K562 (cell line): Measurements from ENCODE around the gene PTPN18. TPM values are rescaled to one million over a fixed set of nuclear protein-coding genes. Genes with fewer than 3 reads are reported as not detected.

Source experiments
- ATAC-seq: fragments of 200-7000 bp; cut with Tn5 transposase; 3 replicates; pipeline ENCODE4 v1.9.1; 2020; ENCODE audit warnings: moderate library complexity
- BruUV-seq: library from RNA; stranded (reverse); fragments of 400-500 nt; replicated peaks from 2 replicates; lab custom pipeline; 2021; lab: Mats Ljungman, UMichigan
- CTCF ChIA-PET: fragments of 300-600 bp; formaldehyde crosslinking; extraction: SDS; loops from one replicate; lab custom pipeline; 2021; ENCODE audit warnings: low intra/inter-chr PET ratio; lab: Yijun Ruan, JAX
- POLR2A ChIA-PET: fragments of 300-600, 350-650 bp; sonication (Branson Sonifier 250); formaldehyde crosslinking; extraction: SDS; loops from one replicate; lab custom pipeline; 2021; ENCODE audit warnings: antibody characterized with exemption, inconsistent platforms; lab: Yijun Ruan, JAX
- DNase-seq, 4 experiments: peaks; one replicate each; pipeline versions ENCODE4 v3.0.0 to v3.0.0-alpha.2; 2011 to 2018; ENCODE audit warnings: low spot score in 3 of 4, mixed read lengths in 3 of 4; ENCODE audit errors: extremely low read depth in 1 of 4
- FAIRE-seq: peaks from 2 replicates; lab custom pipeline; 2011; peaks lifted over from hg19 to GRCh38; lab: Jason Lieb, UNC
- H2AFZ ChIP-seq: 2 replicates; pipeline ENCODE4 v1.6.0; 2011; ENCODE audit warnings: low read depth, low read length, control low read depth, inconsistent platforms
- H3K27ac ChIP-seq: fragments of 200-600 bp; 3 replicates; pipeline ENCODE4 v1.8.0; 2011; ENCODE audit warnings: low read depth, mild to moderate bottlenecking, control low read depth, inconsistent platforms, low read length, moderate library complexity, mixed read lengths; ENCODE audit errors: extremely low read depth
- H3K27me3 ChIP-seq, 2 experiments: fragments of 300-600 bp in 1 of 2; 2 replicates in 1 of 2; 3 replicates in 1 of 2; pipeline versions ENCODE4 v1.6.0 to v1.8.0; 2011; ENCODE audit warnings: inconsistent platforms in 2 of 2, low read length in 2 of 2, mild to moderate bottlenecking in 1 of 2, mixed read lengths in 1 of 2, moderate library complexity in 1 of 2; ENCODE audit not compliant: control insufficient read depth in 2 of 2, insufficient read depth in 2 of 2
- H3K36me3 ChIP-seq: fragments of 300-600 bp; 3 replicates; pipeline ENCODE4 v1.8.0; 2011; ENCODE audit warnings: mild to moderate bottlenecking, low read length, inconsistent platforms; ENCODE audit not compliant: control insufficient read depth, insufficient read depth
- H3K4me1 ChIP-seq, 2 experiments: fragments of 200-600 bp in 1 of 2; replicated peaks in 1 of 2; 2 replicates in 1 of 2; 3 replicates in 1 of 2; pipeline versions ENCODE4 v1.5.1 to v1.8.0; 2011; ENCODE audit warnings: inconsistent platforms in 2 of 2, low read length in 2 of 2, mild to moderate bottlenecking in 1 of 2, mixed read lengths in 1 of 2, moderate library complexity in 1 of 2; ENCODE audit not compliant: control insufficient read depth in 2 of 2, insufficient read depth in 2 of 2
- H3K4me2 ChIP-seq: 2 replicates; pipeline ENCODE4 v1.6.1; 2011; ENCODE audit warnings: low read length, control low read depth, inconsistent platforms, mixed read lengths; ENCODE audit not compliant: insufficient read depth
- H3K4me3 ChIP-seq: fragments of 200-600 bp; sonication (generic), shearing (Covaris generic); 2 replicates; pipeline ENCODE4 v1.5.1; 2016; ENCODE audit warnings: control low read depth, inconsistent platforms
- H3K79me2 ChIP-seq: fragments of 200-600 bp; 3 replicates; pipeline ENCODE4 v1.8.0; 2011; ENCODE audit warnings: low read length, inconsistent platforms; ENCODE audit not compliant: control insufficient read depth, insufficient read depth
- H3K9ac ChIP-seq, 2 experiments: 2 replicates each; pipeline versions ENCODE4 v1.6.0 to v1.6.1; 2011; ENCODE audit warnings: low read depth in 2 of 2, low read length in 2 of 2, control low read depth in 1 of 2, inconsistent platforms in 1 of 2, mild to moderate bottlenecking in 1 of 2, mixed read lengths in 1 of 2; ENCODE audit not compliant: insufficient read depth in 1 of 2
- H3K9me1 ChIP-seq: one replicate; pipeline ENCODE4 v1.6.0; 2011; ENCODE audit warnings: inconsistent platforms, mild to moderate bottlenecking, low read length, moderate library complexity; ENCODE audit not compliant: control insufficient read depth, insufficient read depth
- H3K9me3 ChIP-seq: replicated peaks from 2 replicates; pipeline ENCODE4 v1.5.1; 2011; ENCODE audit warnings: low read depth, low read length, inconsistent platforms; ENCODE audit not compliant: control insufficient read depth, insufficient read depth
- H4K20me1 ChIP-seq: replicated peaks from 2 replicates; pipeline ENCODE4 v1.6.1; 2011; ENCODE audit warnings: low read length, inconsistent platforms, mixed read lengths; ENCODE audit not compliant: control insufficient read depth, insufficient read depth
- CEBPB ChIP-seq: fragments of 450-650 bp; IDR thresholded peaks from 2 replicates; pipeline ENCODE4 v1.6.1; 2016; ENCODE audit warnings: missing genetic modification characterization, missing compliant biosample characterization
- GATAD2A ChIP-seq: fragments of 450-650 bp; IDR thresholded peaks from 2 replicates; pipeline ENCODE4 v1.6.1; 2017
- KDM5B ChIP-seq: fragments of 200-600 bp; sonication (generic); IDR thresholded peaks from 2 replicates; pipeline ENCODE4 v1.6.1; 2012; ENCODE audit warnings: low read depth, mild to moderate bottlenecking, moderate library complexity, low read length, control low read depth, inconsistent platforms; ENCODE audit not compliant: insufficient replicate concordance
- MED1 ChIP-seq: sonication (generic); formaldehyde crosslinking; IDR thresholded peaks from 2 replicates; pipeline ENCODE4 v1.8.1; 2023; ENCODE audit warnings: missing genetic modification reagents, borderline replicate concordance
- PTTG1 ChIP-seq: fragments of 450-650 bp; IDR thresholded peaks from 2 replicates; pipeline ENCODE4 v1.6.1; 2016; ENCODE audit warnings: low read depth, mild to moderate bottlenecking, missing genetic modification characterization, missing compliant biosample characterization
- SIRT6 ChIP-seq: IDR thresholded peaks from one replicate; pipeline ENCODE4 v1.6.1; 2012; ENCODE audit warnings: low read depth, mild to moderate bottlenecking, control low read depth, inconsistent platforms, low read length, moderate library complexity
- SMARCA5 ChIP-seq: fragments of 450-650 bp; IDR thresholded peaks from 2 replicates; pipeline ENCODE4 v1.6.1; 2016
- TEAD2 ChIP-seq: fragments of 450-650 bp; IDR thresholded peaks from 2 replicates; pipeline ENCODE4 v1.6.1; 2016; ENCODE audit warnings: missing genetic modification characterization, control low read depth, missing compliant biosample characterization
- WGBS: fragments of 100-300 bp; shearing (Covaris generic); methylation state at CpG from one replicate; pipeline ENCODE4 v1.1.6; 2016; ENCODE audit warnings: low coverage, mixed read lengths; ENCODE audit not compliant: insufficient coverage; ENCODE audit errors: missing lambda C conversion rate; 5-methylcytosine and 5-hydroxymethylcytosine counted together
- in situ Hi-C: fragments of 300-500 bp; cut with MboI; formaldehyde crosslinking; loops from 4 replicates; pipeline ENCODE4 v1.15.0; 2018; ENCODE audit warnings: inconsistent platforms, mixed read lengths
- intact Hi-C: fragments of 100-400 bp; cut with micrococcal nuclease; formaldehyde crosslinking; loops from 2 replicates; pipeline ENCODE4 v1.14.2; 2022
- polyA plus RNA-seq, 8 experiments: library from polyadenylated mRNA; depleted of rRNA in 4 of 8; stranded (reverse) in 5 of 8; unstranded in 3 of 8; fragments of >200 nt; fragmentation: Nextera tagmentation in 2 of 8; fragmentation: Illumina TruSeq in 1 of 8; extraction: Ambion mirVana in 2 of 8; extraction: Trizol in 1 of 8; gene quantifications; 2 replicates each; pipeline versions ENCODE4 v1.2.1 to v1.2.3, GENCODE V29; 2011 to 2014; ENCODE audit warnings: inconsistent platforms in 1 of 8, missing spikeins in 1 of 8
- total RNA-seq, 7 experiments: library from RNA; depleted of rRNA in 6 of 7; stranded (reverse); fragments of >200 nt in 6 of 7; fragmentation: Illumina TruSeq in 2 of 7; extraction: Trizol in 2 of 7; gene quantifications; 2 replicates each; pipeline versions ENCODE4 v1.2.1 to v1.2.3, GENCODE V29; 2011 to 2021; ENCODE audit warnings: low replicate concordance in 1 of 7
- TF ChIP-seq, protein P1 (sequence below), 2 experiments: fragments of 250-450 bp in 1 of 2; fragments of 450-650 bp in 1 of 2; sonication (Bioruptor Pico) in 1 of 2; IDR thresholded peaks; 2 replicates each; pipeline versions ENCODE4 v1.6.1 to v1.8.0; 2016 to 2021; ENCODE audit warnings: mild to moderate bottlenecking in 2 of 2, moderate library complexity in 2 of 2, missing compliant biosample characterization in 1 of 2, missing genetic modification characterization in 1 of 2

Gene PTPN18
- total and polyA plus RNA-seq, 9 of the 15 experiments (the other 6 are each of a cell fraction or from before 2014, with no cell fraction given) = 11.6 to 90.7 (median 49.6) TPM

- H2AFZ ChIP-seq = no peak overlapping the region
- peaks cover 5 to 31% of the 10 kb centered on the region in 2 experiments; a peak in 4 of 5 replicates for H3K4me1 ChIP-seq
- 70% methylated on average over 5 of the region's 7 CpGs for WGBS
- no peaks in the 10 kb centered on the region for H3K27me3 ChIP-seq
- peak overlapping the region in 1 of 2 experiments; percentile 62; a peak in 1 of 4 replicates for H3K9ac ChIP-seq
- H3K36me3 ChIP-seq = peaks cover 22% of the 10 kb centered on the region
- intact Hi-C loops (no loop called here), in situ Hi-C loops (no loop called here)
- ATAC-seq = no peak
- H3K27ac ChIP-seq = 0 out of 3 replicates have a peak overlapping the region, but pooled peaks have one; percentile 8
- H3K9me3 ChIP-seq = no peaks in the 10 kb centered on the region
- peaks cover 19% of the 10 kb centered on the region for H3K79me2 ChIP-seq
- ChIA-PET CTCF (no interaction called here), POLR2A (interaction anchor here (0.6 to 5.4 kb wide), 3 partner anchors 8 to 171 kb away, joined by 3 to 63 read pairs (median 3); partner anchors contain the start of genes IMP4 and SMPD4)
- H3K4me2 ChIP-seq = peak overlapping the region; percentile 12; the same call in 1 of the 2 replicates
- no peak for FAIRE-seq
- no peak overlapping the region for H3K4me3 ChIP-seq
- no peaks in the 10 kb centered on the region for H3K9me1 ChIP-seq
- no peak for DNase-seq
- TF ChIP-seq TEAD2 (no peak), SMARCA5 (no peak), SIRT6 (no peak), GATAD2A (no peak), PTTG1 (tag) (no peak), CEBPB (no peak), MED1 (CRISPR knock-in tag) (no peak), KDM5B (no peak)
- TF ChIP-seq, protein P1, sequence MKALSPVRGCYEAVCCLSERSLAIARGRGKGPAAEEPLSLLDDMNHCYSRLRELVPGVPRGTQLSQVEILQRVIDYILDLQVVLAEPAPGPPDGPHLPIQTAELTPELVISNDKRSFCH (CRISPR knock-in tag; IDR thresholded peaks at IDR 0.05) = no peak
- TF ChIP-seq, protein P1 (tag; IDR thresholded peaks at IDR 0.05) = no peak
- BruUV-seq = no TSS peak
- H4K20me1 ChIP-seq = no peaks in the 10 kb centered on the region
Measured at GRCh38 chr2:130352237-130352636, 3.6 kb upstream of the PTPN18 start.
